SK-N-SH treated with all-trans-retinoic acid at 6 μM for 48 hours (cell line): ENCODE results near the gene FARP1.

Experiments
- CSRNP3 ChIP-seq: fragments of 250-450 bp; sonication (Bioruptor Pico); IDR thresholded peaks from 2 replicates; pipeline ENCODE4 v1.5.1; 2021; ENCODE audit warnings: mild to moderate bottlenecking, moderate library complexity
- PATZ1 ChIP-seq: fragments of 250-450 bp; sonication (Bioruptor Pico); IDR thresholded peaks from 2 replicates; pipeline ENCODE4 v1.8.0; 2020; ENCODE audit warnings: mild to moderate bottlenecking, moderate library complexity, borderline replicate concordance
- ZFP3 ChIP-seq: fragments of 250-450 bp; sonication (Bioruptor Pico); IDR thresholded peaks from 2 replicates; pipeline ENCODE4 v1.5.0; 2020; ENCODE audit warnings: mild to moderate bottlenecking, moderate library complexity
- ZNF565 ChIP-seq: fragments of 450-650 bp; formaldehyde crosslinking; conservative IDR thresholded peaks from 2 replicates; pipeline ENCODE4 v1.5.0; 2020; ENCODE audit warnings: low read depth, mild to moderate bottlenecking, moderate library complexity
- TF ChIP-seq, protein P1 (sequence below): fragments of 250-450 bp; sonication (Bioruptor Pico); IDR thresholded peaks from 2 replicates; pipeline ENCODE4 v1.5.0; 2020; ENCODE audit warnings: mild to moderate bottlenecking, moderate library complexity

DNA sequence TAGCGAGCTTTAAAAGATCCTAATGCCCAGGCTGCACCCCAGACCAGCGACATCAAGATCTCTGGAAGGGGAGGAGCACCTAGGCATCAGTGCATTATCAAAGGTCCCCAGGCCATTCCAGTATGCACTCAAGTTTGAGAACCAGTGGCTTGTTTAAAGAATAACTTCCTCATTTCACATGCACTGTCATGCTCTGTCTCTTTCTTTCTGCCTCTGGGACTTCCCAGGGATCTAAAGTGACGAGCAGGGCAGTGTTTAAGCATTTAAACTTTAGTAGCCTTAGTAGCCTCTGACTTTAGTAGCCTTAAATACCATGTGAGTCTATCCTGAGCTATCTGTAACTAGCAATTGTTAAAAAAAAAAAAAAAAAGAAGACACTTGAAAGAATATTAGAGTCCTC lies 8.9 kb upstream of the FARP1 start:
- TF ChIP-seq ZNF565 (CRISPR knock-in tag) (no peak), ZFP3 (CRISPR knock-in tag) (no peak), CSRNP3 (CRISPR knock-in tag) (no peak), PATZ1 (CRISPR knock-in tag) (no peak)
- TF ChIP-seq, protein P1, sequence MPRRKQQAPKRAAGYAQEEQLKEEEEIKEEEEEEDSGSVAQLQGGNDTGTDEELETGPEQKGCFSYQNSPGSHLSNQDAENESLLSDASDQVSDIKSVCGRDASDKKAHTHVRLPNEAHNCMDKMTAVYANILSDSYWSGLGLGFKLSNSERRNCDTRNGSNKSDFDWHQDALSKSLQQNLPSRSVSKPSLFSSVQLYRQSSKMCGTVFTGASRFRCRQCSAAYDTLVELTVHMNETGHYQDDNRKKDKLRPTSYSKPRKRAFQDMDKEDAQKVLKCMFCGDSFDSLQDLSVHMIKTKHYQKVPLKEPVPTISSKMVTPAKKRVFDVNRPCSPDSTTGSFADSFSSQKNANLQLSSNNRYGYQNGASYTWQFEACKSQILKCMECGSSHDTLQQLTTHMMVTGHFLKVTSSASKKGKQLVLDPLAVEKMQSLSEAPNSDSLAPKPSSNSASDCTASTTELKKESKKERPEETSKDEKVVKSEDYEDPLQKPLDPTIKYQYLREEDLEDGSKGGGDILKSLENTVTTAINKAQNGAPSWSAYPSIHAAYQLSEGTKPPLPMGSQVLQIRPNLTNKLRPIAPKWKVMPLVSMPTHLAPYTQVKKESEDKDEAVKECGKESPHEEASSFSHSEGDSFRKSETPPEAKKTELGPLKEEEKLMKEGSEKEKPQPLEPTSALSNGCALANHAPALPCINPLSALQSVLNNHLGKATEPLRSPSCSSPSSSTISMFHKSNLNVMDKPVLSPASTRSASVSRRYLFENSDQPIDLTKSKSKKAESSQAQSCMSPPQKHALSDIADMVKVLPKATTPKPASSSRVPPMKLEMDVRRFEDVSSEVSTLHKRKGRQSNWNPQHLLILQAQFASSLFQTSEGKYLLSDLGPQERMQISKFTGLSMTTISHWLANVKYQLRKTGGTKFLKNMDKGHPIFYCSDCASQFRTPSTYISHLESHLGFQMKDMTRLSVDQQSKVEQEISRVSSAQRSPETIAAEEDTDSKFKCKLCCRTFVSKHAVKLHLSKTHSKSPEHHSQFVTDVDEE: no peak
